Smooth muscle cell (in vitro differentiated cells): ENCODE data around the gene OTOF. TPM values are rescaled to one million over a fixed set of nuclear protein-coding genes. Genes with fewer than 3 reads are reported as not detected.

Experiments
- DNase-seq: peaks from one replicate; lab custom pipeline; 2025; ENCODE audit not compliant: unreplicated experiment; lab: John Stamatoyannopoulos, UW
- H2AFZ ChIP-seq: fragments of 200-600 bp; sonication (generic); 2 replicates; pipeline ENCODE4 v1.6.0; 2016; ENCODE audit warnings: antibody characterized with exemption, low read depth, mild to moderate bottlenecking
- H3F3A ChIP-seq: fragments of 200-600 bp; sonication (generic); 2 replicates; pipeline ENCODE4 v1.6.0; 2017; ENCODE audit warnings: antibody characterized with exemption, low read depth
- H3K27ac ChIP-seq: fragments of 200-600 bp; sonication (generic); 2 replicates; pipeline ENCODE4 v1.5.1; 2016; ENCODE audit warnings: low read depth, mild to moderate bottlenecking
- H3K27me3 ChIP-seq: fragments of 200-600 bp; sonication (generic); 2 replicates; pipeline ENCODE4 v1.6.1; 2016; ENCODE audit warnings: low read depth, mild to moderate bottlenecking
- H3K36me3 ChIP-seq: fragments of 200-600 bp; sonication (generic); 2 replicates; pipeline ENCODE4 v1.5.1; 2016; ENCODE audit warnings: low read depth
- H3K4me1 ChIP-seq: fragments of 200-600 bp; sonication (generic); 2 replicates; pipeline ENCODE4 v1.5.1; 2016; ENCODE audit warnings: low read depth
- H3K4me2 ChIP-seq: fragments of 200-600 bp; sonication (generic); 2 replicates; pipeline ENCODE4 v1.6.0; 2016; ENCODE audit warnings: mild to moderate bottlenecking
- H3K4me3 ChIP-seq: fragments of 200-600 bp; sonication (generic); 2 replicates; pipeline ENCODE4 v1.5.1; 2016; ENCODE audit warnings: mild to moderate bottlenecking
- H3K79me2 ChIP-seq: fragments of 200-600 bp; sonication (generic); 2 replicates; pipeline ENCODE4 v1.6.0; 2016; ENCODE audit warnings: low read depth, mild to moderate bottlenecking
- H3K9ac ChIP-seq: fragments of 200-600 bp; sonication (generic); 2 replicates; pipeline ENCODE4 v1.6.0; 2016; ENCODE audit warnings: low read depth
- H3K9me3 ChIP-seq: fragments of 200-600 bp; sonication (generic); replicated peaks from 2 replicates; pipeline ENCODE4 v1.5.1; 2016; ENCODE audit warnings: low read depth
- H4K20me1 ChIP-seq: fragments of 200-600 bp; sonication (generic); 2 replicates; pipeline ENCODE4 v1.6.0; 2016; ENCODE audit warnings: low read depth
- WGBS: methylation state at CpG from one replicate; pipeline ENCODE4 v1.1.7; 2016; ENCODE audit warnings: low lambda C conversion rate; 5-methylcytosine and 5-hydroxymethylcytosine counted together
- polyA plus RNA-seq: library from polyadenylated mRNA; unstranded; fragments of >200 nt; fragmentation: Nextera tagmentation; extraction: Ambion mirVana; gene quantifications from 2 replicates; pipeline ENCODE4 v1.2.1, GENCODE V29; 2016
- total RNA-seq: library from RNA; depleted of rRNA; stranded (reverse); fragments of >200 nt; gene quantifications from 2 replicates; pipeline ENCODE4 v1.2.3, GENCODE V29; 2014
- TF ChIP-seq, protein P1 (sequence below): fragments of 200-600 bp; sonication (generic); IDR thresholded peaks from 2 replicates; pipeline ENCODE4 v1.5.1; 2017; ENCODE audit warnings: borderline replicate concordance, mild to moderate bottlenecking, antibody characterized with exemption; ENCODE audit not compliant: insufficient read depth, poor library complexity, severe bottlenecking

OTOF gene
- total and polyA plus RNA-seq, 2 experiments from 2014 or later, result 0.05 TPM; not detected in 1

- Histone ChIP-seq H3K4me3 (no peak overlapping the region), H3K27me3 (no peaks in the 10 kb centered on the region), H3K79me2 (no peaks in the 10 kb centered on the region), H3K4me2 (no peak overlapping the region), H3K9ac (no peak overlapping the region), H2AFZ (no peak overlapping the region), H3K36me3 (no peaks in the 10 kb centered on the region), H3K9me3 (no peaks in the 10 kb centered on the region), H3K4me1 (no peaks in the 10 kb centered on the region), H3K27ac (no peak overlapping the region), H3F3A (no peaks in the 10 kb centered on the region), H4K20me1 (no peaks in the 10 kb centered on the region)
- DNase-seq, result no peak
- TF ChIP-seq, protein P1, sequence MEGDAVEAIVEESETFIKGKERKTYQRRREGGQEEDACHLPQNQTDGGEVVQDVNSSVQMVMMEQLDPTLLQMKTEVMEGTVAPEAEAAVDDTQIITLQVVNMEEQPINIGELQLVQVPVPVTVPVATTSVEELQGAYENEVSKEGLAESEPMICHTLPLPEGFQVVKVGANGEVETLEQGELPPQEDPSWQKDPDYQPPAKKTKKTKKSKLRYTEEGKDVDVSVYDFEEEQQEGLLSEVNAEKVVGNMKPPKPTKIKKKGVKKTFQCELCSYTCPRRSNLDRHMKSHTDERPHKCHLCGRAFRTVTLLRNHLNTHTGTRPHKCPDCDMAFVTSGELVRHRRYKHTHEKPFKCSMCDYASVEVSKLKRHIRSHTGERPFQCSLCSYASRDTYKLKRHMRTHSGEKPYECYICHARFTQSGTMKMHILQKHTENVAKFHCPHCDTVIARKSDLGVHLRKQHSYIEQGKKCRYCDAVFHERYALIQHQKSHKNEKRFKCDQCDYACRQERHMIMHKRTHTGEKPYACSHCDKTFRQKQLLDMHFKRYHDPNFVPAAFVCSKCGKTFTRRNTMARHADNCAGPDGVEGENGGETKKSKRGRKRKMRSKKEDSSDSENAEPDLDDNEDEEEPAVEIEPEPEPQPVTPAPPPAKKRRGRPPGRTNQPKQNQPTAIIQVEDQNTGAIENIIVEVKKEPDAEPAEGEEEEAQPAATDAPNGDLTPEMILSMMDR, result no peak
- 74% methylated on average over 7 of the region's 7 CpGs for WGBS
Measured at GRCh38 chr2:26430826-26431225, 47.1 kb downstream of the OTOF start.

GRCh38 chr2:26429779-26430578, 47.9 kb downstream of the OTOF start:
- no peaks in the 10 kb centered on the region for H3F3A ChIP-seq
- H3K4me1 ChIP-seq, result no peaks in the 10 kb centered on the region
- DNase-seq, result no peak
- no peak overlapping the region for H3K27ac ChIP-seq
- no peaks in the 10 kb centered on the region for H4K20me1 ChIP-seq
- no peak overlapping the region for H3K9ac ChIP-seq
- no peaks in the 10 kb centered on the region for H3K36me3 ChIP-seq
- H2AFZ ChIP-seq, result no peak overlapping the region
- H3K4me2 ChIP-seq, result no peak overlapping the region
- no peak overlapping the region for H3K4me3 ChIP-seq
- TF ChIP-seq, protein P1, result no peak
- H3K9me3 ChIP-seq, result no peaks in the 10 kb centered on the region
- H3K79me2 ChIP-seq, result no peaks in the 10 kb centered on the region
- WGBS, result 86% methylated on average over 8 of the region's 8 CpGs
- no peaks in the 10 kb centered on the region for H3K27me3 ChIP-seq

- H3K36me3 ChIP-seq, result no peaks in the 10 kb centered on the region
Measured at GRCh38 chr2:26428846-26429245, 49.1 kb downstream of the OTOF start.

More at GRCh38 chr2:26428846-26429245, 49.1 kb downstream of the OTOF start:
- no peak for DNase-seq
- H3K27ac ChIP-seq, result no peak overlapping the region
- H3K4me2 ChIP-seq, result no peak overlapping the region
- no peaks in the 10 kb centered on the region for H3F3A ChIP-seq
- no peak overlapping the region for H3K9ac ChIP-seq
- H3K4me3 ChIP-seq, result no peak overlapping the region
- no peaks in the 10 kb centered on the region for H4K20me1 ChIP-seq
- H3K4me1 ChIP-seq, result no peaks in the 10 kb centered on the region
- H3K27me3 ChIP-seq, result no peaks in the 10 kb centered on the region
- TF ChIP-seq, protein P1, result no peak
- H2AFZ ChIP-seq, result no peak overlapping the region
- no peaks in the 10 kb centered on the region for H3K79me2 ChIP-seq
- no peaks in the 10 kb centered on the region for H3K9me3 ChIP-seq
- WGBS, result 94% methylated on average over 2 of the region's 2 CpGs
